Measurements from ENCODE around the gene FAAP20. TPM values are rescaled to one million over a fixed set of nuclear protein-coding genes. Genes with fewer than 3 reads are reported as not detected.

Gene FAAP20
- total and polyA plus RNA-seq, 7 donors: 17.8 to 48.1 (median 22.1) TPM

DNA sequence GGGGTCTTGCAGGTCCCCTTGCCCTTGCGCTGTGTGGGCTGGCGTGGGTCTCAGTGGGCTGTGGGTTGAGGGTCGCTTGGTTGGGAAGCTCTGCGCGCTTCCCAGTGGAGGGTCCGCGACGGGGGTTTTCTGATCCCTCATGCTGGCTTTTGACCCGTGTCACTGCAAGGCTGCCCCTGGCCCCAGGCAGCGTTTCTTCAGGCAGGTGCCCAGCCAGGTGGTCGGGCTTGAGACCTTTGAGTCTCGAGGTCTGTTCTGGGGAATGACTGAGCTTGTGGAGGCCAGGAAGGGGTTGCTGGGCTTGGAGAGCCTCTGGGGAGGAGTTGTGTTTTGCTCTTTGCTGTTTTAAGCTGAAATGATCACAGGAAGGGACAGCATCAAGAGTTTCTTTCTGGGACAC is 38.9 kb upstream of the FAAP20 start:
- peak overlapping the region; percentile 71 for H3K4me3 ChIP-seq
- DNase-seq (no peak), ATAC-seq (no peak)
- peak overlapping the region; percentile 34 for H3K27ac ChIP-seq
- intact Hi-C loops (cut with DNase I): loop anchor here (5.0 to 10.0 kb wide), 2 partner anchors 71 to 84 kb away; no protein-coding TSS in a partner anchor
- H3K36me3 ChIP-seq (ENCODE audit: insufficient read depth in 1 of 2, low read depth in 1 of 2): no peaks in the 10 kb centered on the region
- peaks cover 78% of the 10 kb centered on the region for H3K4me1 ChIP-seq
- no peaks in the 10 kb centered on the region for H3K27me3 ChIP-seq (ENCODE audit: insufficient read depth in 3 of 3, low read length in 2 of 3)
- TF ChIP-seq, protein P1, sequence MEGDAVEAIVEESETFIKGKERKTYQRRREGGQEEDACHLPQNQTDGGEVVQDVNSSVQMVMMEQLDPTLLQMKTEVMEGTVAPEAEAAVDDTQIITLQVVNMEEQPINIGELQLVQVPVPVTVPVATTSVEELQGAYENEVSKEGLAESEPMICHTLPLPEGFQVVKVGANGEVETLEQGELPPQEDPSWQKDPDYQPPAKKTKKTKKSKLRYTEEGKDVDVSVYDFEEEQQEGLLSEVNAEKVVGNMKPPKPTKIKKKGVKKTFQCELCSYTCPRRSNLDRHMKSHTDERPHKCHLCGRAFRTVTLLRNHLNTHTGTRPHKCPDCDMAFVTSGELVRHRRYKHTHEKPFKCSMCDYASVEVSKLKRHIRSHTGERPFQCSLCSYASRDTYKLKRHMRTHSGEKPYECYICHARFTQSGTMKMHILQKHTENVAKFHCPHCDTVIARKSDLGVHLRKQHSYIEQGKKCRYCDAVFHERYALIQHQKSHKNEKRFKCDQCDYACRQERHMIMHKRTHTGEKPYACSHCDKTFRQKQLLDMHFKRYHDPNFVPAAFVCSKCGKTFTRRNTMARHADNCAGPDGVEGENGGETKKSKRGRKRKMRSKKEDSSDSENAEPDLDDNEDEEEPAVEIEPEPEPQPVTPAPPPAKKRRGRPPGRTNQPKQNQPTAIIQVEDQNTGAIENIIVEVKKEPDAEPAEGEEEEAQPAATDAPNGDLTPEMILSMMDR (IDR thresholded peaks at IDR 0.05): no peak
- H3K9me3 ChIP-seq: no peaks in the 10 kb centered on the region
- 62 to 77% (median 71%) methylated on average over 12 of the region's 12 CpGs for WGBS, 3 donors

DNA sequence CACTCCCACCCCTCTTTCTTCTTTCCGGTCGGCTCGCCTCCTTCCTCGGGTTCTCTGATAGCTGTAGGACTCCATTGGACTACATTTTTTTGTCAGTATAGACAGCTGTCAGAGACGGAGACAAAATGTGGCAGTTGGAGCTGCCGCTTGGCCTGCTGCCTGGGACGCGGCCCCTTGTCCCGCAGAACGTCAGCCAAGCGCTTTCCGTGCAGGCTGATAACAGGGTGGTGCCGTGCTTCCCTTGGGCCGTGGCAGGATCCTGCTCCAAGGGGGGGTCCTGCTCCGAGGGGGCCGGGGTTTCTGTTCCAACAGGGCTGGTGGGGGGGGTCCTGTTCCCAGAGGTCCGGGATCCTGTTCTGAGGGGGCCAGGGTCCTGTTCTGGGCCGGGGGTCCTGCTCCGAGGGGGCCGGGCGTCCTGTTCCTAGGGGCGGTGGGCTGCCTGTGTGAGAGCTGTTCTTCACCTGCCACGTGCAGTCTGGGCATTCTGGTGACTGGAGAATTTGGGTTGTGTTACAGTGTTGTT is 38.4 kb upstream of the FAAP20 start:
- peak overlapping the region; percentile 71 for H3K4me3 ChIP-seq
- no peaks in the 10 kb centered on the region for H3K27me3 ChIP-seq (ENCODE audit: insufficient read depth in 3 of 3, low read length in 2 of 3)
- intact Hi-C loops (cut with DNase I): loop anchor here (5.0 to 10.0 kb wide), 2 partner anchors 72 to 84 kb away; no protein-coding TSS in a partner anchor
- peaks cover 73% of the 10 kb centered on the region for H3K4me1 ChIP-seq
- ATAC-seq (no peak), DNase-seq (peak in 1 of 2 donors; percentile 59)
- H3K36me3 ChIP-seq (ENCODE audit: insufficient read depth in 1 of 2, low read depth in 1 of 2): no peaks in the 10 kb centered on the region
- 41 to 45% (median 44%) methylated on average over 22 to 23 of the region's 23 CpGs for WGBS, 3 donors
- H3K9me3 ChIP-seq: no peaks in the 10 kb centered on the region
- TF ChIP-seq, protein P1 (IDR thresholded peaks at IDR 0.05): no peak
- H3K27ac ChIP-seq: peak overlapping the region; percentile 89

DNA sequence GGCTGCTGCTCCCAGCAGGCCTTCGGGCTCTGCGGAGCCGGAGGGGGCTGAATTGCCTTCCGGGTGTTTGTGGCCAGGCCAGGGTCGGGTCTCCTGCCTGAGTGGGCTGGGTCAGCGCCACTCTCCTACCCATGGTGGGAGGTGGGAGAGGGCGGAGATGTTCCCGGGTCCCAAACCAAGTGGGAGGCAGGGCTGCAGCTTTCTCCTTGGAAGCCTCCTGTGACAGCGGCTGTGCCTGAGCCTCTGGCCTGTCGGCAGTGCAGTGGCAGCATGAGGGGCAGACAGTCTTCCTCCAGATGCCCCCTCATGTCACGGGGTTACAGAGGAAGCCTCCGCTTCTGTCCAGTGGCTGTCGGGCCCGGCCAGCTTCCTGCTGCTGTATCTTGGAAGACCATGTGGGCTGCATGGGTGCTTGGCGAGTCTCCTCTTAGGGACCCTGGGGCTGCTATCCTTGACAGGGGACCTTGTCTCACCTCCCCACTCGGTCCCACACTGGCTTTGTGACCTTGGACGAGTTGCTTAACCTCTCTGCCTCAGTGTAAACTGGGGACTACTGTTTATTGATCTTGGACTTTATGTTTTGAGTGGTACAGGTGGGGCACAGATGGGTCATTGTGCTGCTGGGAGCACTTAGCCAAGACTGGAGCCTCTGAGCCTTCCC is 37.8 kb upstream of the FAAP20 start:
- H3K36me3 ChIP-seq (ENCODE audit: insufficient read depth in 1 of 2, low read depth in 1 of 2): no peaks in the 10 kb centered on the region
- H3K27me3 ChIP-seq (ENCODE audit: insufficient read depth in 3 of 3, low read length in 2 of 3): no peaks in the 10 kb centered on the region
- H3K27ac ChIP-seq: peak overlapping the region; percentile 89
- no peak for DNase-seq
- TF ChIP-seq, protein P1 (IDR thresholded peaks at IDR 0.05): no peak
- peaks cover 67% of the 10 kb centered on the region for H3K4me1 ChIP-seq
- H3K4me3 ChIP-seq: peak overlapping the region; percentile 71
- WGBS, 3 donors: 47 to 55% (median 47%) methylated on average over 16 to 17 of the region's 17 CpGs
- ATAC-seq: no peak
- intact Hi-C loops (cut with DNase I): loop anchor here (5.0 to 10.0 kb wide), 2 partner anchors 72 to 85 kb away; no protein-coding TSS in a partner anchor
- no peaks in the 10 kb centered on the region for H3K9me3 ChIP-seq

DNA sequence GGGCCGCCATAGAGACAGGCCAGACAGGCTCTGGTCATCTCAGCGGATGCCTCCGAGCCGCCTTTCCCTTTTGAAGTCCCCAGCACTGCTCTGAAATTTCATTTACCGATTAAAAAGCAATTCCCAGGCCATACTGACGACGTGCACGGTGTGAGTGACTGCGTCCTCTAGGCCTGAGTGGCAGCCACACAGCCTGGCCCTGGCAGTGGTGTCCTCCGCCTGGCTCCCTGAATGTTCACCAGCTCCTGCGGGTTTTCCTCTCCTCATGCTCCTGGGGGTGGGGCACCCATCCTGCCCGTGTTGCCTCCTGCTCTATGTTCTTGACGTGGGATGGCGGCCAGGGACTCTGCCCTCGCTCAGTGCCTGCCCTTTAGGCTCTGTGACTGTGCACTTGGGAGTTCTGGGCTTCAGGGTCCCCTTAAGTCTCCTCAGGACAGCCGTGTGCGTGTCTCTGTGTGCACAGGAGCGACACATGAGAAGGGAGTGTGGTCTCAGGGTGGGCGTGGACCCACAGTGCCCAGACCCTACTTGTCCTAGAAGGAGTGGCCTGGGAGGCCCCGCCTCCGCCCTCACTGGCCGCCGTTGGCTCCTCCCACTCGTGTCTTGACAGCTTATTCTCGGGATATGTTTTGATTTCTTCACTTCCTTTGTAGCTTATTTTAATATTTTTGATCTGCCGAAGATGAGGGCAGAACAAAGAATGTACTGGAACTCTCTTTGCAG is 37.1 kb upstream of the FAAP20 start:
- DNase-seq (peak; percentile 88 to 90), ATAC-seq (no peak)
- Histone ChIP-seq H3K9me3 (no peaks in the 10 kb centered on the region), H3K4me3 (peak overlapping the region; percentile 71), H3K4me1 (peaks cover 64% of the 10 kb centered on the region), H3K36me3 (ENCODE audit: insufficient read depth in 1 of 2, low read depth in 1 of 2) (no peaks in the 10 kb centered on the region), H3K27me3 (ENCODE audit: insufficient read depth in 3 of 3, low read length in 2 of 3) (no peaks in the 10 kb centered on the region), H3K27ac (peak overlapping the region; percentile 89)
- TF ChIP-seq, protein P1 (IDR thresholded peaks at IDR 0.05): no peak
- WGBS, 3 donors: 34 to 48% (median 44%) methylated on average over 25 to 26 of the region's 26 CpGs
- intact Hi-C loops (cut with DNase I): loop anchor here (5.0 to 10.0 kb wide), 2 partner anchors 73 to 86 kb away; no protein-coding TSS in a partner anchor

Measured in psoas muscle (tissue), 8 donors.